Neural crest cell (in vitro differentiated cells): Measurements from ENCODE around the gene NFKBIB. TPM values are rescaled to one million over a fixed set of nuclear protein-coding genes. Genes with fewer than 3 reads are reported as not detected.

Experiments
- DNase-seq: peaks from one replicate; pipeline ENCODE4 v3.0.0; 2021; ENCODE audit warnings: low read depth, mixed read lengths, low spot score
- H3K27ac Mint-ChIP-seq: one replicate; pipeline ENCODE4 v1.8.0; 2021; ENCODE audit warnings: mild to moderate bottlenecking, mixed read lengths; ENCODE audit not compliant: unreplicated experiment
- H3K27me3 Mint-ChIP-seq: 2 replicates; pipeline ENCODE4 v1.8.0; 2021; ENCODE audit warnings: low read depth, mild to moderate bottlenecking, mixed read lengths
- H3K36me3 Mint-ChIP-seq: 2 replicates; pipeline ENCODE4 v1.8.0; 2021; ENCODE audit warnings: low read depth, mild to moderate bottlenecking, mixed read lengths
- H3K4me1 Mint-ChIP-seq: 2 replicates; pipeline ENCODE4 v1.8.0; 2021; ENCODE audit warnings: mixed read lengths
- H3K4me3 Mint-ChIP-seq: one replicate; pipeline ENCODE4 v1.8.0; 2021; ENCODE audit warnings: mild to moderate bottlenecking, mixed read lengths
- H3K9me3 Mint-ChIP-seq: 2 replicates; pipeline ENCODE4 v1.8.0; 2021; ENCODE audit warnings: mixed read lengths
- total RNA-seq: library from RNA; stranded (reverse); gene quantifications from 2 replicates; pipeline ENCODE4 v1.2.1, GENCODE V29; 2021
- TF ChIP-seq, protein P1 (sequence below): fragments of 200-600 bp; sonication (generic); conservative IDR thresholded peaks from 2 replicates; pipeline ENCODE4 v1.5.0; 2021; ENCODE audit warnings: antibody characterized with exemption, mild to moderate bottlenecking

NFKBIB gene
- total RNA-seq, 1 donor from 2014 or later, result 21.2 TPM

DNA sequence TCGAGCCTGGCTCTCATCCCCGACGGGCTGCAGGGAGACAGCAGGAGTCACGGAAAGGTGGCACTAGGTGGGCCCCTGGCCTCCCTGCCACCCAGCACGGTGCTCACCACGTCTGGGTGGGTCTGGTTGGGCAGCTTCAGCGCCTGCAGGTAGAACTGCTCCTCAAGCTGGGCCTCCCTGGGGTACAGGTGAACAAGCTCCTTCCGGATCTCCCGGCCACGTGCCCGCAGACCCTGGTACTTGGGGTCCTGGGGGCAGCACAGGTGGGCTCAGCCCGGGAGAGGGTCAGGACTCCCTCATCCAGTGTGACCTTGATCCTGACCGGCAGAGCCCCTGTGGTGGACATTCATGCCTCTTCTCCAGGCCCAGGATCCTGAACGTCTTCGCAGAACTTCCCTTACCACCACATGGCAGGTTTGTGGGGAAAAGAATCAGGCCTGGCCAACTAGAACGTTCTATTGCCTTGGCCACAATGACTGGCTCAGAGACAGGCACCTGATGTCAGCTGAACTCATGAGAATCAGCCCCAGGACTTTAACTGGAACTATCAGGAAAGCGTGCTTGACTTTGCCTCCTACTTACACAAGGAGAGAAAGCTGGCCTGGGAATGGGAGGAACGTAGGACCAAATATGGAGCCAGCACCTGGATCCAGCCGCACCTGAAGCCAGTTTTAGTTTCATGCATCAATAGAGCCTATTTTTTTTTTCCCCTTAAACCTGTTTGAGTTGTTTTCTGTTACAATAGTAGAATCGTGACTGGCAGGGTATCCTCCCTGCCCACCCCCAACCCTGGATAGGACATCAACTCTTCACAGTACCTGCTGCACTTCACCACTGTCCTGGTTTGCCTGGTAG is 21.9 kb downstream of the NFKBIB start:
- Mint-ChIP-seq H3K9me3 (no peaks in the 10 kb centered on the region), H3K4me1 (no peaks in the 10 kb centered on the region), H3K36me3 (peaks cover 13% of the 10 kb centered on the region), H3K4me3 (no peak overlapping the region), H3K27ac (no peak overlapping the region), H3K27me3 (no peaks in the 10 kb centered on the region)
- DNase-seq, result no peak
- TF ChIP-seq, protein P1, sequence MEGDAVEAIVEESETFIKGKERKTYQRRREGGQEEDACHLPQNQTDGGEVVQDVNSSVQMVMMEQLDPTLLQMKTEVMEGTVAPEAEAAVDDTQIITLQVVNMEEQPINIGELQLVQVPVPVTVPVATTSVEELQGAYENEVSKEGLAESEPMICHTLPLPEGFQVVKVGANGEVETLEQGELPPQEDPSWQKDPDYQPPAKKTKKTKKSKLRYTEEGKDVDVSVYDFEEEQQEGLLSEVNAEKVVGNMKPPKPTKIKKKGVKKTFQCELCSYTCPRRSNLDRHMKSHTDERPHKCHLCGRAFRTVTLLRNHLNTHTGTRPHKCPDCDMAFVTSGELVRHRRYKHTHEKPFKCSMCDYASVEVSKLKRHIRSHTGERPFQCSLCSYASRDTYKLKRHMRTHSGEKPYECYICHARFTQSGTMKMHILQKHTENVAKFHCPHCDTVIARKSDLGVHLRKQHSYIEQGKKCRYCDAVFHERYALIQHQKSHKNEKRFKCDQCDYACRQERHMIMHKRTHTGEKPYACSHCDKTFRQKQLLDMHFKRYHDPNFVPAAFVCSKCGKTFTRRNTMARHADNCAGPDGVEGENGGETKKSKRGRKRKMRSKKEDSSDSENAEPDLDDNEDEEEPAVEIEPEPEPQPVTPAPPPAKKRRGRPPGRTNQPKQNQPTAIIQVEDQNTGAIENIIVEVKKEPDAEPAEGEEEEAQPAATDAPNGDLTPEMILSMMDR, result no peak

- no peaks in the 10 kb centered on the region for H3K4me1 Mint-ChIP-seq
- no peak overlapping the region for H3K4me3 Mint-ChIP-seq
- no peaks in the 10 kb centered on the region for H3K9me3 Mint-ChIP-seq
- no peak overlapping the region for H3K27ac Mint-ChIP-seq
- H3K27me3 Mint-ChIP-seq, result no peaks in the 10 kb centered on the region
- no peak for DNase-seq
- TF ChIP-seq, protein P1, result no peak
- H3K36me3 Mint-ChIP-seq, result peaks cover 13% of the 10 kb centered on the region
Measured at GRCh38 chr19:38922482-38922881, 22.7 kb downstream of the NFKBIB start.

GRCh38 chr19:38924388-38924787 is 24.6 kb downstream of the NFKBIB start:
- Mint-ChIP-seq H3K9me3 (no peaks in the 10 kb centered on the region), H3K4me3 (no peak overlapping the region), H3K27ac (no peak overlapping the region), H3K36me3 (peaks cover 13% of the 10 kb centered on the region), H3K4me1 (peaks cover 5% of the 10 kb centered on the region), H3K27me3 (no peaks in the 10 kb centered on the region)
- TF ChIP-seq, protein P1, result no peak
- no peak for DNase-seq

GRCh38 chr19:38928391-38929001 is 28.7 kb downstream of the NFKBIB start:
- DNase-seq, result no peak
- Mint-ChIP-seq H3K4me1 (peaks cover 28% of the 10 kb centered on the region), H3K9me3 (no peaks in the 10 kb centered on the region), H3K27me3 (no peaks in the 10 kb centered on the region), H3K4me3 (peak overlapping the region; percentile 100), H3K27ac (no peak overlapping the region), H3K36me3 (peaks cover 5% of the 10 kb centered on the region)
- TF ChIP-seq, protein P1, result no peak

DNA sequence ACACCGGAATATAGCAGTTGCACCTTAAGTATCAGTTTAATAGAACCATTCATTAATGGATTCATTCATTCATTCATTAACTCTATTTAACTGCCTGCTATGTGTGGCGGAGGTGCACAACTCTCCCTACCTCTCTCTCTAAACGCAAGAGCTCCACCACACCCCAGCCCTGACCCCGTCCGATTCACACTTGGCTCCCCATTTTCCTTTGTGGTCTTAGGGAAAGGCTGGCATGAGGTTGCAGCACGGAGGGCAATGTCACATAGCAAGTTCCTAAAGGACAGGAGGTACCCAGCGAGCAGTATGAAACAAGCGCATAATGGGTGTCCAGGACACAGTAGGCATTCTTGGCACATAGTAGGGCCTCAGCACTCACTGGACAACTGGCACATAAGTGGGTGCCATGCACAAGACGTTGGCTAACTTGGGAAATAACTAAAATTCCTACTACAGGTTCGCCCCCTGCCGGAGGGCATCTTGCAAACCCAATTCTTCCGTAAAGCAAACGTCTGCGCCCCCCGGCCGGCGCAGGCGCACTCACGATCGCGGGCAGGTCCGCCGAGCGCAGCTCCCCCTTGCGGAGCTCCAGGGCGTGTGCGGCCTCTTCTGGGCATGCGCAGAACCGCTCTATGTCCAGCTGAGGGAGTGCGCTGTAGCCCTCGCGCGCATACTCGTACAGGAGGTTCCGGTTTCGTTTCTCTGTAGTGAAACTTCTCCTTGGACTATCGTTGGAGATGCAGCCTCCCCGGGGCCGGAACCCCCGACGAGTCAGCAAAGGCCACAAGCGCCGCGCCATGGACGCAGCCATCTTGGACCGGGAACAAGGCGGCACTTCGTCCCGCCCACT is 30.4 kb downstream of the NFKBIB start, which contains the start of gene SARS2:
TSS of gene SARS2 (minus strand) at position 835 of the 847 bp plus-strand sequence. CDS start at position 808, 27 bp downstream.
- TF ChIP-seq, protein P1, result peak; percentile 100
- H3K27ac Mint-ChIP-seq, result peak within 1 kb of the TSS; percentile 99
- no peaks in the 10 kb centered on the region for H3K27me3 Mint-ChIP-seq
- peaks cover 28% of the 10 kb centered on the region for H3K4me1 Mint-ChIP-seq
- H3K4me3 Mint-ChIP-seq, result peak within 1 kb of the TSS; percentile 100
- peaks cover 10% of the 10 kb centered on the region for H3K36me3 Mint-ChIP-seq
- DNase-seq, result peak; percentile 96
- H3K9me3 Mint-ChIP-seq, result no peaks in the 10 kb centered on the region
